ENCODE results near the gene SFXN5. TPM values are rescaled to one million over a fixed set of nuclear protein-coding genes. Genes with fewer than 3 reads are reported as not detected.

The SFXN5 gene
- total and polyA plus RNA-seq, 2 donors (not counting 3 experiments of a cell fraction or from before 2014, with no cell fraction given): 18.7 to 28.6 TPM

DNA sequence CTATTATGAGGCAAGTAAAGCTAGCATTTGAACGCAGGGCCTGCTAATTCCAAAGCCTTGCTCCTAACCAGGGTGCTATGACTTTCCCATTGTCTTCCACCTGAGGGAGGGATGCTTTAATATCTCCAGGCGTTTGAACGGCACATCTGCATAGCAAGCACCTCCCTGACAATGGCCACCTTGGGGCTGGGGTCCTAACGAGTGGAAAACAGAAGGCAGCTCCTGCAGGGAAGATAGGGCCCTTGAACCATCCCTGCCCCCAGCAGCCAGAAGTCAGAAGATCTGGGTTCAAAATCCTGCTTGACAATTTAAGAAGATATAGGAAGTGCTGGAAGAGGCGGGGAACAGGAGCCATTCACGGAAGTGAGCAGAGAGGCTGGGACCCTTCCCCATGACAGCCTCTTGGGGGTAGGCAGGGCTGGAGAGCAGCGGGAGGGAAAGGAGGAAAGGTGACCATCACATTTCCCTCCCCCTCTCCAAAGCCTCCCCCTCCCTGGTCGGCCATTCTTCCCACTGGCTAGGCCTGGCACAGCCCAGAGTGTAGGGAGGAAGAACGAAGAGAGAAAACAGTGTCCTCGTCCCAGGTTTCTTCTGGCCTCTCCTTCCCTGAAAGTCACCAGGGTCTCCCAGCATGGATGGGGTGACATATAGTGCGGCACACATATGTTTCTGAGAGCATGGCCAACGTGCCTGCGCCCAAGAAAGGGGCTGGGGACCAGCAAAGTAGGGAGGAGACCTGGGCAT, 80.6 kb downstream of the SFXN5 start:
- POLR2A ChIA-PET: no interaction called here
- no peaks in the 10 kb centered on the region for H3K9me1 ChIP-seq (replicated peaks; ENCODE audit: control insufficient read depth, extremely low read depth, insufficient read depth, low read length)
- no TSS peak for BruUV-seq (replicated peaks)
- no peak for DNase-seq (ENCODE audit: low read depth, low spot score)
- dilution Hi-C loops (cut with MboI; ENCODE audit: extremely low pct_ligation_motif_present, low sequenced_read_pairs) (no loop called here), intact Hi-C loops (cut with micrococcal nuclease) (no loop called here)
- H3K4me1 ChIP-seq (ENCODE audit: control insufficient read depth, extremely low read depth, insufficient read depth, low read length): no peaks in the 10 kb centered on the region
- H3K9ac ChIP-seq (replicated peaks; ENCODE audit: extremely low read depth, insufficient read depth, low read length): no peak overlapping the region
- no peak overlapping the region for H2AFZ ChIP-seq (ENCODE audit: low read depth, low read length)
- no peaks in the 10 kb centered on the region for H3K79me2 ChIP-seq (ENCODE audit: control insufficient read depth, insufficient read depth, low read length)
- TF ChIP-seq, protein P1, sequence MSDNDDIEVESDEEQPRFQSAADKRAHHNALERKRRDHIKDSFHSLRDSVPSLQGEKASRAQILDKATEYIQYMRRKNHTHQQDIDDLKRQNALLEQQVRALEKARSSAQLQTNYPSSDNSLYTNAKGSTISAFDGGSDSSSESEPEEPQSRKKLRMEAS (IDR thresholded peaks at IDR 0.05; ENCODE audit: insufficient read depth, insufficient read length): no peak
- TF ChIP-seq, protein P2, sequence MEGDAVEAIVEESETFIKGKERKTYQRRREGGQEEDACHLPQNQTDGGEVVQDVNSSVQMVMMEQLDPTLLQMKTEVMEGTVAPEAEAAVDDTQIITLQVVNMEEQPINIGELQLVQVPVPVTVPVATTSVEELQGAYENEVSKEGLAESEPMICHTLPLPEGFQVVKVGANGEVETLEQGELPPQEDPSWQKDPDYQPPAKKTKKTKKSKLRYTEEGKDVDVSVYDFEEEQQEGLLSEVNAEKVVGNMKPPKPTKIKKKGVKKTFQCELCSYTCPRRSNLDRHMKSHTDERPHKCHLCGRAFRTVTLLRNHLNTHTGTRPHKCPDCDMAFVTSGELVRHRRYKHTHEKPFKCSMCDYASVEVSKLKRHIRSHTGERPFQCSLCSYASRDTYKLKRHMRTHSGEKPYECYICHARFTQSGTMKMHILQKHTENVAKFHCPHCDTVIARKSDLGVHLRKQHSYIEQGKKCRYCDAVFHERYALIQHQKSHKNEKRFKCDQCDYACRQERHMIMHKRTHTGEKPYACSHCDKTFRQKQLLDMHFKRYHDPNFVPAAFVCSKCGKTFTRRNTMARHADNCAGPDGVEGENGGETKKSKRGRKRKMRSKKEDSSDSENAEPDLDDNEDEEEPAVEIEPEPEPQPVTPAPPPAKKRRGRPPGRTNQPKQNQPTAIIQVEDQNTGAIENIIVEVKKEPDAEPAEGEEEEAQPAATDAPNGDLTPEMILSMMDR (IDR thresholded peaks at IDR 0.05; ENCODE audit: extremely low read depth in 1 of 2, insufficient read depth in 1 of 2, low read depth in 1 of 2, low read length in 2 of 2): no peak
- TF ChIP-seq POLR2A (IDR thresholded peaks at IDR 0.05; ENCODE audit: low read depth, low read length) (no peak), POLR2AphosphoS5 (IDR thresholded peaks at IDR 0.05; ENCODE audit: insufficient read depth, low read depth, low read length) (no peak), MYC (IDR thresholded peaks at IDR 0.05; ENCODE audit: low read depth, low read length) (no peak), JUN (IDR thresholded peaks at IDR 0.05; ENCODE audit: borderline replicate concordance, insufficient read depth, insufficient read length, low read depth) (no peak), FOS (IDR thresholded peaks at IDR 0.05; ENCODE audit: borderline replicate concordance, insufficient read depth, low read length) (no peak), EZH2 (IDR thresholded peaks at IDR 0.05; ENCODE audit: borderline replicate concordance, low read depth, low read length, severe bottlenecking) (no peak)
- H4K20me1 ChIP-seq (replicated peaks; ENCODE audit: control insufficient read depth, extremely low read depth, insufficient read depth, low read length): no peaks in the 10 kb centered on the region
- H3K27me3 ChIP-seq (ENCODE audit: control insufficient read depth in 2 of 2, insufficient read depth in 2 of 2, low read length in 2 of 2): no peaks in the 10 kb centered on the region
- H3K4me2 ChIP-seq (ENCODE audit: insufficient read depth, low read length): no peak overlapping the region
- H3K9me3 ChIP-seq (replicated peaks; ENCODE audit: control insufficient read depth, insufficient read depth, low read length): no peaks in the 10 kb centered on the region
- H3K4me3 ChIP-seq (replicated peaks in 1 of 3; ENCODE audit: insufficient read depth in 1 of 3, low read depth in 1 of 3, low read length in 3 of 3): no peak overlapping the region
- FAIRE-seq: no peak
- CTCF ChIA-PET: interaction anchor here (0.6 to 3.7 kb wide), 10 partner anchors 17 to 222 kb away, joined by 3 to 45 read pairs (median 6); partner anchors contain the start of gene SFXN5
- H3K36me3 ChIP-seq (ENCODE audit: control insufficient read depth in 2 of 2, extremely low read depth in 1 of 2, insufficient read depth in 2 of 2, low read length in 2 of 2): peaks cover 0 to 5% of the 10 kb centered on the region in 2 experiments
- no peak overlapping the region for H3K27ac ChIP-seq (ENCODE audit: insufficient read depth, low read depth, low read length)
